Globus pallidus (tissue), 1 donor: ENCODE data around the gene PRR20G.
"Not testable (repeated sequence)": the region's sequence is repeated elsewhere in the genome, so short reads cannot be mapped to it uniquely, and the experiment has no call there.

ENCODE experiments used
- DNase-seq: peaks from one replicate; pipeline ENCODE4 v3.0.0-alpha.2; 2015; ENCODE audit warnings: low spot score

The PRR20G gene

GRCh38 chr3:127299276-127299675 lies 11.4 kb upstream of the PRR20G start:
- peak; percentile 6 for DNase-seq

- no peak for DNase-seq
Measured at GRCh38 chr3:127296959-127297358, 9.1 kb upstream of the PRR20G start.

- DNase-seq, result no peak
Measured at GRCh38 chr3:127296166-127296565, 8.3 kb upstream of the PRR20G start.

- DNase-seq, result not testable (repeated sequence)
Measured at GRCh38 chr3:127293650-127294049, 5.8 kb upstream of the PRR20G start.

- no peak for DNase-seq
Measured at GRCh38 chr3:127291611-127292010, 3.8 kb upstream of the PRR20G start.

GRCh38 chr3:127291114-127291513 lies 3.3 kb upstream of the PRR20G start:
- no peak for DNase-seq

- no peak for DNase-seq
Measured at GRCh38 chr3:127289706-127290575, 2.1 kb upstream of the PRR20G start.

GRCh38 chr3:127288921-127289705 lies 1.3 kb upstream of the PRR20G start:
- no peak for DNase-seq

GRCh38 chr3:127288343-127288742 lies 497 bp upstream of the PRR20G start:
- DNase-seq, result no peak

GRCh38 chr3:127286571-127287140 lies 1.2 kb downstream of the PRR20G start:
- DNase-seq, result no peak

- DNase-seq, result no peak
Measured at GRCh38 chr3:127284258-127284657, 3.6 kb downstream of the PRR20G start.

- DNase-seq, result no peak
Measured at GRCh38 chr3:127277561-127277960, 10.3 kb downstream of the PRR20G start.

GRCh38 chr3:127276995-127277394 lies 10.9 kb downstream of the PRR20G start:
- no peak for DNase-seq

- DNase-seq, result no peak
Measured at GRCh38 chr3:127276396-127276795, 11.4 kb downstream of the PRR20G start.

GRCh38 chr3:127275287-127275781 lies 12.5 kb downstream of the PRR20G start:
- no peak for DNase-seq

- no peak for DNase-seq
Measured at GRCh38 chr3:127274200-127274760, 13.6 kb downstream of the PRR20G start.

- no peak for DNase-seq
Measured at GRCh38 chr3:127273206-127273605, 14.6 kb downstream of the PRR20G start.

- DNase-seq, result no peak
Measured at GRCh38 chr3:127266186-127266585, 21.7 kb downstream of the PRR20G start.

GRCh38 chr3:127265581-127265981 lies 22.3 kb downstream of the PRR20G start:
- no peak for DNase-seq

- DNase-seq, result no peak
Measured at GRCh38 chr3:127264794-127265514, 22.9 kb downstream of the PRR20G start.

GRCh38 chr3:127264292-127264691 lies 23.6 kb downstream of the PRR20G start:
- no peak for DNase-seq
